RKO (cell line): ENCODE results near the gene NRXN3.
A peak's percentile ranks its signal among the peaks of the same experiment; 100 is the strongest.
"Not testable (repeated sequence)": the region's sequence is repeated elsewhere in the genome, so short reads cannot be mapped to it uniquely, and the experiment has no call there.

Experiments used
- DNase-seq: peaks from one replicate; pipeline ENCODE4 v3.0.0-alpha.2; 2016; ENCODE audit warnings: low spot score

The NRXN3 gene

DNA sequence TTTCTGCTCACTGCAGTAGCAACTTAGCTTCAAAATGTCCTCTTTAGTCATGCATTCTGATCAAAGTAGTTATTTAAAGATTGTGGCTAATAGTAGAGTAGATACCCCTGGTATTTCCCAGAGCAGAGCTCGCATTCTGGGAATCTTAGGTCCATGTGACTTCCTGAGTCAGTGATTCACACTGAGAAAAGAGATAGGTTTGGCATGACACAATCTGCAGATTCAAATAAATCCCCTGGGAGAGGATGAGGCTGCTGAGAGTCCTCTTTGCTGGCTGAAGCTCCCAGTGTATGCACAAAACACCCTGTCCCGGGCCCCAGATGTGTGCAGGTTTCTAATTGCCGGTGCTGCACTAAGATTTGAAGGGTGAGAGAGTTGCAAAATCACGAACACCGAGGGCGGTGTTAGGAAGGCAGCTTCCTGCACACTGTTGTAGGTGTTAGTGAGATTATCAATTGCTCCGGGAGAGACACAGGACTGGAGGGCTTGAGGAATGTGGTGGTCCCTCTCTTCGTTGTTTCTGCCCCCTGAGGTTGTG, 233.2 kb downstream of the NRXN3 start:
- DNase-seq, result peak; percentile 7

DNA sequence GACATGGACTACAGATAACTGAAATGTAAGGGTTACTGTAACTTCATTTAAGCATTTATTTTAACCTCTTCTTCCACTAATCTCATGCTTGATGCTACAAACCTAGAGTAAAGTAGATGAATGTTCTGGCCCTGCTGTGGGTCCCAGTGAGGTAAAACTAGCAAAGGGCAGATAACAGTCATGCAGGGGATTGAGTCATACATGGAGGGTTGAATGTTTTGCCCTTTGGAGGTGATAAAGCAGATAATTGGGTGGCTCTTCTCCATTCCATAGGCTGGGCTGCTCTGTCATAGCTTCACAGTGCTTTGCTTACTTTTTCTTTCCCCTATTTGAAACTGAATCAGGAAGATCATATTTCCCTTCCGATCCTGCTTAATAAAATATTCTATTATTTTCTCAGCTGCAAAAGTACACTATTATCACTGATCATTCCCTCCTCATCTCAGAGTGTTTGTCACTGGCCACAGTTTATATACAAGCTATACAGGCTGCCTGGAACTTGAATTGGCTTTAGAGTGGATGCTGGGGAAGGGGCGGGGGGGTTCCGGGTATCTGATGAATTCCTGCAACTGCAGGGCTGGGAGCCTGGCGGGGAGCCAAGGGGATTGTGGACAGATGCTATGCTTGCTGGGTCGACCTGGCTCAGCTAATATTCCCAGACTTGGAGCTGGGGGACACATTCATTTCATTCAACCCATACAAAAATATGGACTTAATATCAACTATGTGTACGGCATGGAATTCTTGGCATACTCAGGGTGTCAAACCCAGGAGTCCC, 235.1 kb downstream of the NRXN3 start:
- DNase-seq, result no peak

DNA sequence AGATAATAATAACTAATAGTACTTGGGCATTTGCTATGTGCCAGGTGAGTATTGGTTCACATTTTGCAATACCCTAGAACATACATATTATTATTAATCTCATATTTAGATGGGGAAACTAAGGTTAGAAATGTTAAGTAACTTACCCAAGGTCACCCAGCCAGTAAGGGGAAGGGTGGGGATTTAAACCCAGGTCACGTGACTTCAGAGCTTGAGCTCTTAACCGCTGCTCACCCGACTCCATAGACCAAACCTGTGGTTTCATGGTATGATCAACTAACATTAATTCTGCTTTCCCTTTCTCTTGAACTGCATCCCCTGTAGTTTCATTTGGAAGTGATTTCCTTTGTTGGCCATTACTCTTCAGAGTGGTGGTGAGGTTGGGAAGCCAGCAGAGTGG, 242.3 kb downstream of the NRXN3 start:
- DNase-seq, result no peak

DNA sequence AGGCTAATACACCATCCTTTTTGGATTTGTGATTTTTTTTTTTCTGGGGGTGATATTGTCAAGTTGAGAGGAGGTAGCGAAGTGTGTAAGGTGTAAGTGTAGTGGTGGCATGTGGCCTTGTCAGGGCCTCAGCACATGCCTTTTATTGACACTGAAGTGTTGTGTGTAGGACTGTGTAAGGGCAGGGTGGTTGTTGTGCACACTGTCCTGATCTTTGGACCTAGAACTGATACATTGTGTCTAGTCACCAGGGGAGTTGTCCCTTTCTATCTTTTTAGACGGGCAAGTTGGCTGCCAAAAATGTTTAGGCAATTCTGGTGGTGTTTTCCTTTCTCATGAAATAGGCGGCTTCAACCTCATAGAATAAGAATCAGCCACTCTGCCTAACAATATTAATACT, 244.0 kb downstream of the NRXN3 start:
- DNase-seq, result no peak

DNA sequence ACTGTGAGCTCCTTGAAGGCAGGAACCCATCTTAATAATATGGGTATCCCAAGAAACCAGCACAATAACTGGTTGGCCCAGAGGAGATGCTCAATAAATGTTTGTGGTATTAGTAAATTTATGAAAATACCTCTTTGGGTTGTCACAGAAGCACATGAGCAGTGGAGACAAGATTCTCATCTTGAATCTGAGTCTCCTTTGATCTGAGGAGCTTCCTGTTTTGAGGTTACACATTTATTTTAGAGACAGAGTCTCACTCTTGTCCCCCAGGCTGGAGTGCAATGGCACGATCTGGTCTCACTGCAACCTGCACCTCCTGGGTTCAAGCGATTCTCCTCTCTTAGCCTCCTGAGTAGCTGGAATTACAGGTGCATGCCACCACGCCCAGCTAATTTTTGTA, 247.4 kb downstream of the NRXN3 start:
- no peak for DNase-seq

DNA sequence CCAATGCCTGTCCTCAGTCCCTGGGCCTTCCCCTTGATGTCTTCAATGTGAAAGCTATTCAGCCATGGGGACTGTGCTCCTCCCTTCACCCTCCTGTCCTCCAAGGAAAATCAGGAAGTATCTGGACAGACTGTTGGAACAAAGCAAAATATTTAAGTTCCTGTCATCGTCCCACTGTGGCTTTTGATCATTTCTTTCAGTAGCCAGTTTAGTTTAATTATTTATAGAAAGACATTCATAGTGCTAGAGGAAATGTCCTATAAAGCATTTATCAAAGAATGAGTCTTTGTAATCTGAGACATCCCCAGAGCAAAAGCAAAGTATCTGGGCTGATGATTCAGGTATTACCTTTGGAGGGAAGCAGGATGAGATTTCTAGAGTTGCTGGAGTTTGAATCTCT, 254.1 kb downstream of the NRXN3 start:
- no peak for DNase-seq

DNA sequence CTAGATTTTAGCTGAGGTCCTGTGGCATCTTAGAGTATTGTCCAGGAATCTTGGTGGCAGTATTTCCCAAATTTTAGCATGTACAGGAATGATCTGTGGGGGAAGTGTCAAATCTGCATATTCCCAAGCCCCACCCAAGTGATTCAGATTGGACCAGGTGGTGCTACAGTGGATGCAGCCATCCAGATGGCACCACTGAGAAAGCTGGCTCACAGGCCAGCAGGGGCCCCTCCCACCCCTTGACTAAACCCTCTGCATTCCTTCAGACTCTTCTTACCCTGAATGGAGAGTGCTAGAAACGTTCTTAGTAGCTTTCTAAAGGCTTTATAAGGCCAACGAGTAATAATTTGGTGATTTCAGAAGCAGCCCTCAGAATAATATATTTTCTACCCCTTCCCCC, 255.2 kb downstream of the NRXN3 start:
- DNase-seq, result no peak

DNA sequence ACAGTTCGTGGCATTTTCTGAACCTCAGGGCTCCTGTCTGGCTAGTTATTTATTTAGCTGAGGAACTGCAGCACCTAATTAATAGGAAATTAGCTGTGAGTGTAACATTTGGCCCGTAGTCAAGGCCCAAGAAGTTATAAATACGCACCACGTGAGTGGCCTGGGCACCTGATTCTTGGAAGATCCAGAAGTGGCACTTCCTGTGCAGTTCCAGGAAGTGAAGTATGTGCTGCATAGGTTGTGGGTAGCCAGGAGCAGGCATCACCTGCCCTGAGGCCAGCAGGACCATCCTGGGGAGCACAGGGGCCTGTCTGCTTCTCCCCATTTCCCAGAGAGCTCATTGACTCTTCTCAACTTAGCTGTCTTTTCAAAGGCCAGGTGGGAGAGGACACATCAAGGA, 255.6 kb downstream of the NRXN3 start:
- DNase-seq, result no peak

DNA sequence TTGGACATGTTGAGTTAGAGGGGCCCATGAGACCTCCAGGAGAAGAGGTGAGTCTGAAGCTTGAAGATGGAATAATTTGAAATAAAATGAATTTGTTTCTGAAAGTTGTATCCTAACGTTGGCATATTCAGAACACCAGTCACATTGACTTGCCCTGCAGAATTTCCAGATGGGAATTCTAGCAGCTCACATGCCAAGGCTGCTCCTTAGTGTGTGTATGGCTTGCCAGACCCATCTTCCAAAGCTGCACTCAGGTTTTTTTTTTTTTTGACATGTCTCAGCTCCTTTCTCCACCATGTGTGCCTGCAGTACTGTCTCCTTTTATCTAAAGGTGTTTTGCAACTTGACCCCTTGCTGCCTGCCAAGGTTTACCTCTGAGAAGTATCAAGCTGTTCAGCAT, 261.9 kb downstream of the NRXN3 start:
- DNase-seq, result no peak

DNA sequence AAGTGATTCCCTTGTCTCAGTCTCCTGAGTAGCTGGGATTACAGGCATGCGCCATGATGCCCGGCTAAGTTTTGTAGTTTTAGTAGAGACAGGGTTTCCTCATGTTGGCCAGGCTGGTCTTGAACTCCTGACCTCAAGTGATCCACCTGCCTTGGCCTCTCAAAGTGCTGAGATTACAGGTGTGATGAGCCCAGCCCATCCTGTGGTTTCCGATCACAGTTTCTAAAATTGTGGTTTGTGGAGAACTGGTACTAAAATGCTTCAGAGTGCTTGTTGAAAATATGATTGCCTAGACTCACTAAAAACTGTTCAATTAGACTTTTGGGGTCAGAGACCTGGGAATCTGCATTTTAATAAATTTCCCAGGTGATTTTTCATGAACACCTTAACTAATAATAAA, 267.3 kb downstream of the NRXN3 start:
- not testable (repeated sequence) for DNase-seq

DNA sequence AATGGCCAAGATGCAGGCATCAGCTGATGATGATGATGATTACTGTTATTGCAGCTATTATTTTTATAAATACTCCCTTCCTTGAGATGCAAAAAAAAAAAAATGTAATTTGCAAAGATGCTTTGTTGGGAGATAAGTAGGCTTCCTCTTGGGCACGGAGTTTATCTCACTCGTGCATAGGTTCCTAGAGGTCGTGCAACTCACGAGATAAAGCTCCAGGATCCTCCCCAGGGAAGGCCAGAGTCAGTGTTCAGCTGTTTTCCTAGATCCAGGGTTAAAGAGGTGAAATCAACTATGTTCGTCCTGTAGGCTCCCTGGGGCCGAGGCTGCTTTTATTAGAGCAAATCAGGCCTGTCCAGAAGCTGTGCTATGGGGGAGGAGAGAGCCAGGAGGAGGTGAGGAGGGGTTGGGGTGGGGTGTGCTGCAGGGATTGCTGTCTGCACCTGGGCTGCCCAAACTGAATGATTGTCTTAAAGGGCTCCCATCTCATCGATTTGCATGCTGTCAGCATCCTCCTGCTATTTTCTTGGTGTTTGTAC, 270.3 kb downstream of the NRXN3 start:
- DNase-seq, result no peak

DNA sequence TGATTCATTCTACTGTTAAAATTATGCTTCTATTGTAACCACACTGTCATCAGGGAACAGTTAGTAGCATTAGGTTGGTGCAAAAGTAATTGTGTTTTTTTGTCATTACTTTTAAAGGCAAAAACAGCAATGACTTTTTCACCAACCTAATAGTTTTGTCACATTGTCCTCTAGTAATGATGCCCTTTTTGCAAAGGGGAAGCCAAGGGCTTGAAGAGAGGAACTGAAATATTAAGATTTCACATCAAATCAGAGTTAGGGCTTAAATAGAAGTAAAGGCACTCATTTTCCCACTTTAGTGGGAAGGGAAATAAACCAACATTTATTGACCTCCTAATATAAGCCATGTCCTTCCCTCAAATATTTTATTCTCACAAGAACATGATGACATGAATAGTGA, 273.7 kb downstream of the NRXN3 start:
- no peak for DNase-seq

DNA sequence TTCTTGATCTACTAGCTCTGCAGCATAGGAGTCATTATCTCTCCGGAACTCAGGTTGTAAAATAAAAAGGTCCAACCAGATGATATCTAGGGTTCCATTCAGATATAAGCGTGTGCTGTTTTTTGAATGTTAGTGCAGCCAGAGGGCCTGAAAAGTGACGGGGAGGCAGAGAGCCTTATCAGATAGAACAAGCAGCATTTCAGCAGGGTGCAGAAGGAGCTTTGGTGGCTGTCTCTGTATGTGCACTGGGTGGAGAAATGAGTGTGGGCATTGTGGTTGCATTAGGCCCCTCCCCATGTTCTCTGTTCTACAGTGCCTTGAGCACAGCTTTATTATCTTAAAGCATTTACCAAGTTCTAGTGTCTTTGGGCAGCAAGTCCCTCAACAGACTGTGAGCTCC, 275.1 kb downstream of the NRXN3 start:
- no peak for DNase-seq

DNA sequence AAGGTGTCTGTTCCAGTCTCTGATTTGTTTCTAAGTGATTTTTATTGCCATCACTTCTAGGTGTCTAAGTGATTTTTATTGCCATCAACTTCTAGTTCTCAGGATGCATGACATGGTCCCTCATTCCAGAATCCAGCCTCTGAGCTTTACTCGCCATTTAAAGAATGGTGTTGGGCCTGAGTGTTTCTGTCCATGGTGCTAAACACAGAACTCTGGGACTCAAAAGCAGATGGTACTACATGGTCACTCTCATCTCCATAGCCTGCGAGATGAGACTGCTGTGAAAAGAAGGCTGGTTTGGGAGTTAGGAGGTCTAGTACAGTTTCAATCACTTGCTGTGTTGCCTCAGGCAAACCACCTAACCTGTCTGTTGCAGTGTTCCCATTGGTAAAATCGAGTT, 276.6 kb downstream of the NRXN3 start:
- no peak for DNase-seq

DNA sequence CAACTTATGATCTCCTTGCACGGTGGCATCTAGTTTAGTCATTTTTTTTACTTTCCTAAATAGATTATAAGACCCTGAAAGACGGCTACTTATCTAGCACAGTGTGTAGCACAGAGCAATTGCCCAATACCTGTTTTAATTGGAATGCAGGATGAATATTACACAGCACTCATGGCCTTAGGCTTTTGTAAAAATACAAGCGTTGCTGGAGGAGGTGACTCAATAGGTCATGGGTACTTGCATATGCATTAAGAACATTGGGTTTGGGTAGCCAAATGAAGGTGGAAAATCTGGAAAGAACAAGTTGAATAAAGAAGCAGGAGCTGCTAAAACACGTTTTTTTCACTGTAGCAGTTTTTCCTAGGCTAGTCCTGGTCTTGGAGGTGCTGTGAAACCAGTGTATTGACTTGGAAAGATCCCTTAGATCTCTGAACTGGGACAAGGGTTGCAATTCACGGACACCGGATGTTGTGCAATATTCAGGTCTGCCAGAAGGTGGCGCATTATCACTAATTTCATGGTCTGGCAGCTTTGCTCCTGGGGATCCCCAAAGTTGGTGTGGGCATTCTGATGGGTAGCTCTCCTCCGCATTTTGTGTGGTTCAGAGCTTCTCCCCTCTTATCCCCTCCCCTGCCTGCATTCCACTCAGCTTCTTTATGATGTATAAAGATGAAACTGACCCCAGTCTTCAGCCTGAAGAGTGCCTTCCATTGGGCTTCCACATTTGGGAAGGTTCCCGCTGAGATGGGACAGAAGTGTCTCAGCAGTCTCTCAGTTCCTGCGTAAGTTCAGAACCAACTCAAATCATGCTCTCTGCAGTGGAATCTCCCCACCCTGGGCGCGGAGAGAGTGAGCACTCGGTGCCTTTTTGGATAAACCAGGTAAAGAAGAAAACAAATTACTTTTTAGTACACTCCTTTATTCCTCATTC, 278.3 kb downstream of the NRXN3 start:
- peak; percentile 52 for DNase-seq

DNA sequence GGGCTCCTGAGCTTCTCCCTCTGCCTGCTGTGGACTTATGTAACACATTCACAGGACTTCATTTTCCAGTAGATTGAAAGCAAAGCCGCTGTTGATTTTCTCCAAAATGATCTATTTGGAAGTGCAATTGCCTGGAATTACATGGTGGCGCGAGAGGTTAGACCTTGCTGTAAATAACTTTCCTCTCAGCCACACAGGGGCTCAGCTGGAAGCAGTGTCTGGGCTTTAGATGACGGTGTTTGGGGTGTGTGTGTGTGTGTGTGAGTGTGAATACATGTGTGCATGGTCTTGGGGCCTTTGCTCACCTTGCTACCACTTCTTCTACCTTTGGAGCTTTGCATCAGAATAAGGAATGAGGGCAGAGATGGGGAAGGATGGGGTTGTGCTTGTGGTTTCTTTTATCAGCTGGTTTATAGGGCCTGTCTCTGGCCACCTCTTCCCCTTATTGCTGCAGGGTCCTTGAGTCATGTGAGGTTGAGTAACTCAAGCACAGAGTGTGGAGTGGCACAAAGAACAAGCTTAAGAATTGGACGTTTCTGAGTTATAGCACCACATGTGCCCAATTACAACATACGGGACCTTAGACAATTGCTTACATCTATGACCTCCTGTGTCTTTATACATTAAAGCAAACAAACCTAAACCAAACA, 280.6 kb downstream of the NRXN3 start:
- no peak for DNase-seq

DNA sequence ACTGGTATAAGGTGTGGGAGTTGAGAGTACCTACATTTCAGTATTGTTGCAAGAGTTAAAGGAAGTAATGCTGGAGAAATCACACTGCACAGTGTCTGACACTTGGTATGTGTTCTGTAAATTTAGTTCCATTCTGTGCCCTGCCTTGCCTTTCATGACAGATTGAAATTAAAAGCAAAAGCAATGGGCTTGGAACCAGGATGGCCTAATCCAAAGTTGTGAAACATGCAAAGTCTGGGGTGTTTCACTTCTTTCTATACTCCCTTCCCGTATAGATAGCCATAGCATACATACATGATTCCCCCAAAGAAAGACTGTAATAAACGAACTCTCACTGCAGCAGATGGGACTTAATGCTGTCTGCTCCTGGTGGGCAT, 281.1 kb downstream of the NRXN3 start:
- no peak for DNase-seq

DNA sequence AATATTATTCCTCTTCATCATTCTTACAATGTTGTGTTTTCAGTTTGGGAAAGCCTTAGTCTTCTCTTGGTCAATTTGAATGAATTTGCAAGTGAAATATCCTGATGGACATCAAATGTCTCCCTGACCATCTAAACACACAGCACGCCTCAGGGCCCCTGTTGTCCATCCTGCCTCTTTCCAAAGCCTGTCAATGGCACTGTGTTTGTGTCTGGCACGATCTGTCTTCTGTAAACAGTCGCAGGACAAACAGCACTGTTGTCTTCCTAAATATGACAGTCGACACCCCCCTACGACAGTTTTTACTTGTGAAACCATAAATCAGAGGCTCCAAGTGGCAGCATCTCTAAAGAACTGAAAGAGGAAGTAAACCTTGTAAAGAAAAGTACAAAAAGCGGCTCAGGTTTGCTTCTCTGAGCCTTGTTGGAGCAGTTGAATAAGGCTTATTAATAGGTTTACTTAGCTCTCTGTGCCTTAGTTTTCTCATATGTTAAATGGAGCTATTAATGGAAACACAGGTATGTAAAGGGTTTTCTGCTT, 285.8 kb downstream of the NRXN3 start:
- DNase-seq, result no peak

DNA sequence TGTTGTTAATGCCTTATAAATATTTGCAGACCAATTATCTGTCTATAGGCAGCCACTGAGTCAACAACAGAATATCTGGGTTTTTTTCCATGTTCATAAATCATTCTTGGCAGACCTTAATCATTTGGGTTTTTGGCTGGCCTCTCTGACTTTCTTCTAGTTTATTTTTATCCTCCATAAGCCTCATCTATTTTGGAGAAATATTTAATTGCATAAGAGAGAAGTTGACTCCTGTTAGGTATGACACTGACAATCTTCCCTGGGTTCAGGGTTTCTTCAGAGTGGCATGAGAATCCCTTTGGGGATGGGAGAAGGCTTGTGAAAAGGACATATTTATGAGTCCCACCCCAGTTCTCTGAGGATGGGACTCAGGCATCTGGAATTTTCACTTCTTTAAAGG, 299.8 kb downstream of the NRXN3 start:
- no peak for DNase-seq

DNA sequence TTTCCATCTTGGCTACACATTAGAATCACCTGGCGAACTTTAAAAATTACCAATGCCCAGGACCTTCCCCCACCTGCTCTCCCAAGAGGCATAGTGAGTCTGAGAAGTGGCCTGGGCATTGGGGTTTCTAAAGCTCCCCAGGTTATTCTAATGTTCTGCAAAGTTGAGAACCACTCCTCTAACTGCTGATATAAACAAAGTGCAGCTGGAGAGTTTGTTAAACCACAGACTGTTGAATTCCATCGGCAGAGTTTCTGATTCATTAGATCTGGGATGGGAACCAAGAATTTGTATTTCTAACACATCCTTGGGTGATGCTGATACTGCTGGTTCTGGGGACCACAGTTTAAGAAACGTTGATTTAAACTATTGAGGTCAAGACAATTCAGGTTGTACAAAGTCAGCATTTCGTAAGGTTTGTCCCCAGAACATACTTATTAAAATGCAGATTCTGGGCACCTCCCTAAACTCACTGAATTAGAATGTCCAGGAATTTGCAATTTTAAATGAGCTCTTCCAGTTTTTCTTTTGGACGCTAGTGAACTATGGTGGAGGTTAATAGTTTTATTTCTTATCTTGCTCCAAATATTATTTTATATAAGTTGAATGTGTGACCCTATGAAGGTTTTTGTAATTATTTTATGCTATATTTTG, 309.1 kb downstream of the NRXN3 start:
- no peak for DNase-seq

DNA sequence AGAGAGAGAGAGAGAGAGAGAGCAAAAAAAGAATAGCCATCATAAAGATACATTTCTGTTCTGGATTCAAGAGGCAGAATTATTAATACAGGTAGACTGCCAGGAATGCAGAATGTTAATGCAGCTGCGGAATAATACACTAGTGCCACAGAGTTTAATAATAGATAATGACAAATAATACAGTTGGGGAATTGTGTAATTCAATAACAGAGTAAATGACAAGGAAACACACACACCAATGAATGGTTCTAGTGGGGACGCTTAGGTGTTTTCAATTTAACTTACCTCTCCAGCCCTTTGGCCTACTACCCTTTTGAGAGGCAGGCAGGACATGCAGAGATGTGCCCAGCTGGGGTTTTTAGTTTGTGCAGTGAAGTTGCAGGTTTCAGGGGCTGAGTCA, 313.9 kb downstream of the NRXN3 start:
- DNase-seq, result no peak

DNA sequence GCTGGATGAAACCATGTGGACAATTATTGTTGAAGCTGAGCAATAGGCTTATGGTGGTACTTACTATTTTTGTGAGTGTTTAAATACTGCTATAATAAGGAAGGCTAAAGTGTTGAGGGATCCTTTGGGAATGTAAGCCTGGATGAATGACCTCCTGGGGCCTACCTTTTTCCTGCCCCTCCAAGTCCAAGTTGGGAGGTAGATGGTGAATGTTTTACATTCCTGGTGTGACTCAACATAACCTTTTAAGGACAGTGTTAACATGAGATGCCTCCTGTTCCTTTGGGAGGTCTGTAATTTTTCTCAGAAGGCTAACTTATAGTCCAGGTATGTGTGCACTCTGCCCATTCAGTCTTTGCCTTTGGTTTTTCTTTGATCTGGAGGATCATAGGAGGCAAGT, 315.9 kb downstream of the NRXN3 start:
- DNase-seq, result no peak
